Neural progenitor cell (in vitro differentiated cells): ENCODE measurements around the gene C10orf71. TPM values are rescaled to one million over a fixed set of nuclear protein-coding genes. Genes with fewer than 3 reads are reported as not detected.

ENCODE experiments used
- DNase-seq: peaks from one replicate; pipeline ENCODE4 v3.0.0-alpha.2; 2016; ENCODE audit warnings: low spot score
- H2AFZ ChIP-seq: fragments of 200-600 bp; sonication (generic); replicated peaks from 2 replicates; pipeline ENCODE4 v1.6.1; 2016; ENCODE audit warnings: antibody characterized with exemption
- H3F3A ChIP-seq: fragments of 200-600 bp; sonication (generic); 2 replicates; pipeline ENCODE4 v1.6.1; 2016; ENCODE audit warnings: antibody characterized with exemption, low read depth
- H3K27ac ChIP-seq: fragments of 200-600 bp; sonication (generic); 2 replicates; pipeline ENCODE4 v1.5.1; 2016; ENCODE audit warnings: mild to moderate bottlenecking
- H3K27me3 ChIP-seq: fragments of 200-600 bp; sonication (generic); 2 replicates; pipeline ENCODE4 v1.6.1; 2016; ENCODE audit warnings: mild to moderate bottlenecking, moderate library complexity
- H3K36me3 ChIP-seq: fragments of 200-600 bp; sonication (generic); 2 replicates; pipeline ENCODE4 v1.5.1; 2016
- H3K4me1 ChIP-seq: fragments of 200-600 bp; sonication (generic); 2 replicates; pipeline ENCODE4 v1.6.1; 2016; ENCODE audit warnings: mixed run types
- H3K4me2 ChIP-seq: fragments of 200-600 bp; sonication (generic); 2 replicates; pipeline ENCODE4 v1.6.1; 2016
- H3K4me3 ChIP-seq: fragments of 200-600 bp; sonication (generic); 2 replicates; pipeline ENCODE4 v1.5.1; 2016
- H3K79me2 ChIP-seq: fragments of 200-600 bp; sonication (generic); 2 replicates; pipeline ENCODE4 v1.6.1; 2016; ENCODE audit warnings: low read depth
- H3K9ac ChIP-seq: fragments of 200-600 bp; sonication (generic); 2 replicates; pipeline ENCODE4 v1.6.1; 2016
- H3K9me3 ChIP-seq: fragments of 200-600 bp; sonication (generic); 2 replicates; pipeline ENCODE4 v1.5.1; 2016; ENCODE audit warnings: low read depth
- H4K20me1 ChIP-seq: fragments of 200-600 bp; sonication (generic); 2 replicates; pipeline ENCODE4 v1.6.1; 2016; ENCODE audit warnings: low read depth
- H3K27ac Mint-ChIP-seq: 3 replicates; pipeline ENCODE4 v1.8.0; 2021; ENCODE audit warnings: mixed read lengths
- H3K27me3 Mint-ChIP-seq: 2 replicates; pipeline ENCODE4 v1.8.0; 2022; ENCODE audit warnings: low read depth, mild to moderate bottlenecking, inconsistent platforms, moderate library complexity, mixed read lengths; ENCODE audit not compliant: insufficient read depth
- H3K36me3 Mint-ChIP-seq: 3 replicates; pipeline ENCODE4 v1.8.0; 2021; ENCODE audit warnings: mixed read lengths
- H3K4me1 Mint-ChIP-seq: 3 replicates; pipeline ENCODE4 v1.8.0; 2021; ENCODE audit warnings: mixed read lengths
- H3K4me3 Mint-ChIP-seq: 3 replicates; pipeline ENCODE4 v1.8.0; 2021; ENCODE audit warnings: mild to moderate bottlenecking, moderate library complexity, mixed read lengths
- H3K9me3 Mint-ChIP-seq: 3 replicates; pipeline ENCODE4 v1.8.0; 2020; ENCODE audit warnings: mixed read lengths
- CTCF ChIP-seq: fragments of 200-600 bp; sonication (generic); IDR thresholded peaks from 2 replicates; pipeline ENCODE4 v1.5.1; 2017; ENCODE audit warnings: antibody characterized with exemption, mild to moderate bottlenecking
- EZH2 ChIP-seq: fragments of 200-600 bp; sonication (generic); IDR thresholded peaks from 2 replicates; pipeline ENCODE4 v1.6.1; 2017; ENCODE audit warnings: antibody characterized with exemption, mild to moderate bottlenecking, moderate library complexity
- EZH2phosphoT487 ChIP-seq: fragments of 200-600 bp; sonication (generic); IDR thresholded peaks from 2 replicates; pipeline ENCODE4 v1.6.1; 2017; ENCODE audit warnings: antibody characterized with exemption
- total RNA-seq: library from RNA; depleted of rRNA; stranded (reverse); fragments of >200 nt; gene quantifications from 2 replicates; pipeline ENCODE4 v1.2.3, GENCODE V29; 2015; ENCODE audit warnings: low replicate concordance

C10orf71 gene
- total RNA-seq, 1 donor from 2014 or later, result not detected

GRCh38 chr10:49311555-49312236, 12.7 kb downstream of the C10orf71 start:
- no peak overlapping the region for H3K4me2 ChIP-seq
- TF ChIP-seq EZH2 (no peak), EZH2phosphoT487 (no peak), CTCF (no peak)
- H3F3A ChIP-seq, result no peaks in the 10 kb centered on the region
- no peaks in the 10 kb centered on the region for H3K36me3 ChIP-seq
- H3K9me3 ChIP-seq, result no peaks in the 10 kb centered on the region
- Mint-ChIP-seq H3K27me3 (peaks cover 6% of the 10 kb centered on the region), H3K4me3 (no peak overlapping the region), H3K4me1 (no peaks in the 10 kb centered on the region), H3K36me3 (no peaks in the 10 kb centered on the region), H3K9me3 (peaks cover 2% of the 10 kb centered on the region), H3K27ac (no peak overlapping the region)
- no peaks in the 10 kb centered on the region for H3K27me3 ChIP-seq
- no peak overlapping the region for H3K9ac ChIP-seq
- no peaks in the 10 kb centered on the region for H3K79me2 ChIP-seq
- H3K4me1 ChIP-seq, result no peaks in the 10 kb centered on the region
- no peaks in the 10 kb centered on the region for H4K20me1 ChIP-seq
- H2AFZ ChIP-seq, result no peak overlapping the region
- H3K4me3 ChIP-seq, result no peak overlapping the region
- no peak for DNase-seq
- H3K27ac ChIP-seq, result no peak overlapping the region

DNA sequence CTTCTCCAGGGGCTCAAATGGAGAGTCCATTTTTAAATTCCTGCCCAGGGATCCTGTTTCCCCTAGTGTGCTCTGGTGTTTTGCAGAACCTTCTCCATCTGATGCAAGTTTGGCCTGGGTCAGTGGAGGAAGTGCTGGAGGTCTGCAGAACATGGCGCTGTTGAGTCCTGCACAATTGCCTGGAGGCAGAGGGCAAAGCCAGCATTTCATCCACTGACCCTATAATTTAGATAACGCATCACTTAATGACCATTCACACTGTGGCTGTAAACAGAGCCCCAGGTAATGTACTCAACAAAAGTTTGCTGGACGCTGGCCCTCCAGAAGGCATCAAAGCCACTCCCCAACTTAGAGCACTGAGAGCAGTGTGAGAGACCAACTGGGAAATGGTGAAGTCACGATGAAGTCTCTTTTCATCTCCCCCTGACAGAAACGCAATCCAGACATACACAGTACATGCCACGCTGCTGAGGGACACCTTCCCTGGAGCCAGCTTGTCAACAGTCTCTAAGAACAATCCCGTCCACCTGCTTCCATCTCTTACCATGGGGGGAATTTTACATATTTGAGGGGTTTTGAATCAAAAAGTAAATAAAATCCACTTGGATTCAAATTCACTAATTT, 13.4 kb downstream of the C10orf71 start:
- Mint-ChIP-seq H3K27ac (no peak overlapping the region), H3K4me3 (no peak overlapping the region), H3K9me3 (peaks cover 2% of the 10 kb centered on the region), H3K27me3 (peaks cover 4% of the 10 kb centered on the region), H3K36me3 (no peaks in the 10 kb centered on the region), H3K4me1 (no peaks in the 10 kb centered on the region)
- H4K20me1 ChIP-seq, result no peaks in the 10 kb centered on the region
- no peaks in the 10 kb centered on the region for H3K4me1 ChIP-seq
- no peaks in the 10 kb centered on the region for H3F3A ChIP-seq
- no peaks in the 10 kb centered on the region for H3K27me3 ChIP-seq
- TF ChIP-seq EZH2 (no peak), CTCF (no peak), EZH2phosphoT487 (no peak)
- no peak overlapping the region for H3K4me3 ChIP-seq
- H3K36me3 ChIP-seq, result no peaks in the 10 kb centered on the region
- H3K27ac ChIP-seq, result no peak overlapping the region
- H3K9me3 ChIP-seq, result no peaks in the 10 kb centered on the region
- no peak overlapping the region for H2AFZ ChIP-seq
- no peak for DNase-seq
- no peak overlapping the region for H3K4me2 ChIP-seq
- no peaks in the 10 kb centered on the region for H3K79me2 ChIP-seq
- no peak overlapping the region for H3K9ac ChIP-seq

DNA sequence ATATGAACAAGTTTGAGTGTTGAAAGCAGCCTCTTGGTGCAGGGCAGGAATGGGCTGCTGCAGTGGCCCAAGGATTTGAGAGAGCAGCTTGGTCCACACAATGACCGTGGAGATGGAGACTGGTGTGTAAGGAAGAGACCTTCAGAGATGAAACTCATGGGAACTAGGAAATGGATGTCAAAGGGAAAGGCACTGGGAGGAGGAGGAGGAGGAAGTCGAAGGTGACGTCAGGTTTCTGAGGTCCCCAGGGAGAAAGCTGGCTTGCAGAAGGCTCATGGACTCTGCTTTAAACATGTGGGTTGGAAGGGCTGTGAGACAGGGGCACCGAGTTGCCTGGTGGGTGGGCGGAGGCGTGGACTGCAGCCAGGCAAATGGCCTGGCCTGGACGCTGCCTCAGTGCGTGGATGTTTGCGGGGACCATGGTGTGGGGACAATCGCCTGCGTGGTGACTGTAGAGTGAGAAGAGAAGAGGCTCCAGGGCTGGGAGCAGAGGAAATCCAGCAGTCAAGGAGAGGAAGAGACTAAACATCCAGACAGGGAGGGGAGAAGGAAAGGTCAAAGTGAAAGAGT, 14.6 kb downstream of the C10orf71 start:
- H3K79me2 ChIP-seq, result no peaks in the 10 kb centered on the region
- TF ChIP-seq CTCF (no peak), EZH2phosphoT487 (no peak), EZH2 (no peak)

More for the DNA sequence above, 14.6 kb downstream of the C10orf71 start:
- Histone ChIP-seq H3K27ac (no peak overlapping the region), H3K4me3 (no peak overlapping the region), H3K4me2 (no peak overlapping the region), H3K9me3 (no peaks in the 10 kb centered on the region), H3K9ac (no peak overlapping the region), H2AFZ (no peak overlapping the region), H4K20me1 (no peaks in the 10 kb centered on the region), H3F3A (no peaks in the 10 kb centered on the region), H3K4me1 (no peaks in the 10 kb centered on the region), H3K36me3 (no peaks in the 10 kb centered on the region), H3K27me3 (no peaks in the 10 kb centered on the region)
- Mint-ChIP-seq H3K9me3 (peaks cover 2% of the 10 kb centered on the region), H3K27ac (no peak overlapping the region), H3K36me3 (no peaks in the 10 kb centered on the region), H3K4me3 (no peak overlapping the region), H3K27me3 (peaks cover 4% of the 10 kb centered on the region), H3K4me1 (no peaks in the 10 kb centered on the region)
- DNase-seq, result no peak
